HEK293 (cell line): ENCODE data around the gene DDX23.

Experiments used
- CTCF ChIP-seq: fragments of 450-650 bp; formaldehyde crosslinking; IDR thresholded peaks from 2 replicates; pipeline ENCODE4 v1.5.1; 2016; ENCODE audit warnings: missing biosample characterization, missing genetic modification characterization
- KLF1 ChIP-seq: fragments of 450-650 bp; formaldehyde crosslinking; IDR thresholded peaks from 2 replicates; pipeline ENCODE4 v1.5.1; 2016; ENCODE audit warnings: missing biosample characterization, missing genetic modification characterization
- KLF7 ChIP-seq: fragments of 450-650 bp; formaldehyde crosslinking; IDR thresholded peaks from 2 replicates; pipeline ENCODE4 v1.5.1; 2016; ENCODE audit warnings: missing biosample characterization, missing genetic modification characterization, borderline replicate concordance
- RBAK ChIP-seq: fragments of 450-650 bp; formaldehyde crosslinking; IDR thresholded peaks from 2 replicates; pipeline ENCODE4 v1.5.1; 2016; ENCODE audit warnings: missing biosample characterization, missing genetic modification characterization
- REPIN1 ChIP-seq: fragments of 450-650 bp; formaldehyde crosslinking; IDR thresholded peaks from 2 replicates; pipeline ENCODE4 v1.5.1; 2017; ENCODE audit warnings: missing biosample characterization, missing genetic modification characterization, low read depth
- SP7 ChIP-seq: fragments of 450-650 bp; formaldehyde crosslinking; IDR thresholded peaks from 2 replicates; pipeline ENCODE4 v1.5.1; 2016; ENCODE audit warnings: missing biosample characterization, missing genetic modification characterization
- ZBTB8A ChIP-seq: fragments of 450-650 bp; formaldehyde crosslinking; IDR thresholded peaks from 2 replicates; pipeline ENCODE4 v1.5.1; 2016; ENCODE audit warnings: missing biosample characterization, missing genetic modification characterization
- ZNF112 ChIP-seq: fragments of 450-650 bp; formaldehyde crosslinking; IDR thresholded peaks from 2 replicates; pipeline ENCODE4 v1.5.0; 2017; ENCODE audit warnings: missing biosample characterization, missing genetic modification characterization
- ZNF114 ChIP-seq: fragments of 450-650 bp; formaldehyde crosslinking; IDR thresholded peaks from 2 replicates; pipeline ENCODE4 v1.5.0; 2017; ENCODE audit warnings: missing biosample characterization, missing genetic modification characterization
- ZNF146 ChIP-seq: fragments of 450-650 bp; formaldehyde crosslinking; IDR thresholded peaks from 2 replicates; pipeline ENCODE4 v1.5.1; 2016; ENCODE audit warnings: missing biosample characterization, missing genetic modification characterization
- ZNF169 ChIP-seq: fragments of 450-650 bp; formaldehyde crosslinking; IDR thresholded peaks from 2 replicates; pipeline ENCODE4 v1.5.1; 2016; ENCODE audit warnings: missing biosample characterization, missing genetic modification characterization
- ZNF19 ChIP-seq: fragments of 450-650 bp; formaldehyde crosslinking; IDR thresholded peaks from 2 replicates; pipeline ENCODE4; 2016; ENCODE audit warnings: missing biosample characterization, missing genetic modification characterization, low read depth
- ZNF239 ChIP-seq: fragments of 450-650 bp; formaldehyde crosslinking; IDR thresholded peaks from 2 replicates; pipeline ENCODE4 v1.5.1; 2016; ENCODE audit warnings: missing biosample characterization, missing genetic modification characterization
- ZNF350 ChIP-seq: fragments of 450-650 bp; formaldehyde crosslinking; IDR thresholded peaks from 2 replicates; pipeline ENCODE4 v1.5.0; 2017; ENCODE audit warnings: missing biosample characterization, mild to moderate bottlenecking, missing genetic modification characterization
- ZNF416 ChIP-seq: fragments of 450-650 bp; formaldehyde crosslinking; IDR thresholded peaks from 2 replicates; pipeline ENCODE4 v1.5.1; 2016; ENCODE audit warnings: missing biosample characterization, missing genetic modification characterization
- ZNF473 ChIP-seq: fragments of 450-650 bp; formaldehyde crosslinking; IDR thresholded peaks from 2 replicates; pipeline ENCODE4 v1.5.1; 2017; ENCODE audit warnings: missing biosample characterization, missing genetic modification characterization
- ZNF513 ChIP-seq: fragments of 450-650 bp; IDR thresholded peaks from 2 replicates; pipeline ENCODE4 v1.5.1; 2018; ENCODE audit warnings: missing biosample characterization, missing genetic modification characterization
- ZNF514 ChIP-seq: fragments of 450-650 bp; formaldehyde crosslinking; IDR thresholded peaks from 2 replicates; pipeline ENCODE4 v1.5.1; 2016; ENCODE audit warnings: missing biosample characterization, missing genetic modification characterization
- ZNF555 ChIP-seq: fragments of 450-650 bp; formaldehyde crosslinking; conservative IDR thresholded peaks from 2 replicates; pipeline ENCODE4 v1.5.1; 2017; ENCODE audit warnings: missing biosample characterization, mild to moderate bottlenecking, missing genetic modification characterization, inconsistent platforms
- ZNF560 ChIP-seq: fragments of 450-650 bp; formaldehyde crosslinking; IDR thresholded peaks from 2 replicates; pipeline ENCODE4 v1.5.1; 2017; ENCODE audit warnings: missing biosample characterization, missing genetic modification characterization, borderline replicate concordance
- ZNF596 ChIP-seq: fragments of 450-650 bp; IDR thresholded peaks from 2 replicates; pipeline ENCODE4 v1.5.0; 2018; ENCODE audit warnings: missing biosample characterization, mild to moderate bottlenecking, missing genetic modification characterization, moderate library complexity
- ZNF76 ChIP-seq: fragments of 450-650 bp; formaldehyde crosslinking; IDR thresholded peaks from 2 replicates; pipeline ENCODE4; 2016; ENCODE audit warnings: low read depth, missing biosample characterization, missing genetic modification characterization, borderline replicate concordance
- ZNF768 ChIP-seq: fragments of 450-650 bp; formaldehyde crosslinking; IDR thresholded peaks from 2 replicates; pipeline ENCODE4 v1.5.1; 2018; ENCODE audit warnings: missing biosample characterization, mild to moderate bottlenecking, missing genetic modification characterization
- ZNF777 ChIP-seq: fragments of 450-650 bp; formaldehyde crosslinking; IDR thresholded peaks from 2 replicates; pipeline ENCODE4 v1.5.1; 2017; ENCODE audit warnings: missing biosample characterization, missing genetic modification characterization, borderline replicate concordance
- ZNF791 ChIP-seq: fragments of 450-650 bp; formaldehyde crosslinking; IDR thresholded peaks from 2 replicates; pipeline ENCODE4 v1.5.1; 2016; ENCODE audit warnings: missing biosample characterization, missing genetic modification characterization
- TF ChIP-seq, protein P1 (sequence below): fragments of 450-650 bp; formaldehyde crosslinking; IDR thresholded peaks from 2 replicates; pipeline ENCODE4 v1.5.1; 2016; ENCODE audit warnings: missing biosample characterization, missing genetic modification characterization
- TF ChIP-seq, protein P2 (sequence below): fragments of 450-650 bp; formaldehyde crosslinking; conservative IDR thresholded peaks from 2 replicates; pipeline ENCODE4 v1.5.1; 2016; ENCODE audit warnings: low read depth, missing biosample characterization, missing genetic modification characterization
- TF ChIP-seq, protein P3 (sequence below): fragments of 450-650 bp; formaldehyde crosslinking; IDR thresholded peaks from 2 replicates; pipeline ENCODE4 v1.5.1; 2016; ENCODE audit warnings: missing biosample characterization, missing genetic modification characterization

Gene DDX23

DNA sequence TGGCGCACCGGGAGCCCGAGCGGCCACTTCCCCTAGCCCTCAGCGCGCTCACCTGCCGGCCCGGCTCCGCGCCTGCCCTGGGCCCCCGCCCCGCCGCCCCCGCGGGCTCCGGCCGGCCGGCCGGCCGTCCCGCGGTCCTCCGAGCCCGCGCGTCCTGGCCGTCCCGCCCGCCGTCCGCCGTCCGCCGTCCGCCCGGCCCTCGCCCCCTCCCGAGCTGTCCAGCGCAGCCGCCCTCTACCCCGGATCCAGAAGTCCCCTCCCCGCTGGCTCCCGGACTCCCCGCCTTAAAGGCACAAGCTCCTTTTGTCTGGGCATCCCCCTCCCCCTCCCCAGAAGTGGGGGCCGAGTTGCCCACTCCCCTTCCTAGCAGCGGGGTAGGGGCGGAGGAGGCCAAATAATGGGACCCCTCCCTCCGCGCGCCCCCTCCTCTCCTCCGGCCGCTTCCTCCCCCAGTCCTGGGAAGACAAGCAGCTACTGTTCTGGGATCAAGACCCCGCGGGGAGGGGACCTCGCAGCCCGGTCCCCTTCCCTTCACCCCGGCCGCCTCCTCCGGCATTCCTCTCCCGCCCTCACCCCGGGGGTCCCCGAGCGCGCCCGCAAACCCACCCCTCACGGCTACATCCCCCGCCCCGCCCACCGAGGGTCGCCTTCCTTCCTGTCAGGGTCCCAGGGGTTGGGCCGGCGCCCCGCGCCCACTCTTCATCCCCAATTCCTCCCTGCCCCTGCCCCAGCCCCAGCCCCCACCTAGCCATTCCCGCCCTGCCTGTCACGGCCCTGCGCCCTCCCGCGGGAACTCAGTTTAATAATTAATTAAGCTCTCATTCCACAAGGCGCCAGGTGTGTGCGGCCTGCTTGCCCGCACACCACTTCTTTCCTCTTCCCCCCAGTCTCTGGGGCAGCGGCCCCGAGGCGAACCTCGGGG is 62.8 kb downstream of the DDX23 start, which contains the start of gene ADCY6 (continued):
- TF ChIP-seq ZNF513 (tag by site-specific recombination), result no peak
- TF ChIP-seq, protein P1, sequence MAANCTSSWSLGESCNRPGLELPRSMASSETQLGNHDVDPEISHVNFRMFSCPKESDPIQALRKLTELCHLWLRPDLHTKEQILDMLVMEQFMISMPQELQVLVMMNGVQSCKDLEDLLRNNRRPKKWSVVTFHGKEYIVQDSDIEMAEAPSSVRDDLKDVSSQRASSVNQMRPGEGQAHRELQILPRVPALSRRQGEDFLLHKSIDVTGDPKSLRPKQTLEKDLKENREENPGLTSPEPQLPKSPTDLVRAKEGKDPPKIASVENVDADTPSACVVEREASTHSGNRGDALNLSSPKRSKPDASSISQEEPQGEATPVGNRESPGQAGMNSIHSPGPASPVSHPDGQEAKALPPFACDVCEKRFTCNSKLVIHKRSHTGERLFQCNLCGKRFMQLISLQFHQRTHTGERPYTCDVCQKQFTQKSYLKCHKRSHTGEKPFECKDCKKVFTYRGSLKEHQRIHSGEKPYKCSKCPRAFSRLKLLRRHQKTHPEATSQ, result no peak
- TF ChIP-seq ZNF19 (tag by site-specific recombination), result no peak
- TF ChIP-seq ZNF514, result no peak
- no peak for TF ChIP-seq ZNF791 (tag by site-specific recombination)
- TF ChIP-seq, protein P2, sequence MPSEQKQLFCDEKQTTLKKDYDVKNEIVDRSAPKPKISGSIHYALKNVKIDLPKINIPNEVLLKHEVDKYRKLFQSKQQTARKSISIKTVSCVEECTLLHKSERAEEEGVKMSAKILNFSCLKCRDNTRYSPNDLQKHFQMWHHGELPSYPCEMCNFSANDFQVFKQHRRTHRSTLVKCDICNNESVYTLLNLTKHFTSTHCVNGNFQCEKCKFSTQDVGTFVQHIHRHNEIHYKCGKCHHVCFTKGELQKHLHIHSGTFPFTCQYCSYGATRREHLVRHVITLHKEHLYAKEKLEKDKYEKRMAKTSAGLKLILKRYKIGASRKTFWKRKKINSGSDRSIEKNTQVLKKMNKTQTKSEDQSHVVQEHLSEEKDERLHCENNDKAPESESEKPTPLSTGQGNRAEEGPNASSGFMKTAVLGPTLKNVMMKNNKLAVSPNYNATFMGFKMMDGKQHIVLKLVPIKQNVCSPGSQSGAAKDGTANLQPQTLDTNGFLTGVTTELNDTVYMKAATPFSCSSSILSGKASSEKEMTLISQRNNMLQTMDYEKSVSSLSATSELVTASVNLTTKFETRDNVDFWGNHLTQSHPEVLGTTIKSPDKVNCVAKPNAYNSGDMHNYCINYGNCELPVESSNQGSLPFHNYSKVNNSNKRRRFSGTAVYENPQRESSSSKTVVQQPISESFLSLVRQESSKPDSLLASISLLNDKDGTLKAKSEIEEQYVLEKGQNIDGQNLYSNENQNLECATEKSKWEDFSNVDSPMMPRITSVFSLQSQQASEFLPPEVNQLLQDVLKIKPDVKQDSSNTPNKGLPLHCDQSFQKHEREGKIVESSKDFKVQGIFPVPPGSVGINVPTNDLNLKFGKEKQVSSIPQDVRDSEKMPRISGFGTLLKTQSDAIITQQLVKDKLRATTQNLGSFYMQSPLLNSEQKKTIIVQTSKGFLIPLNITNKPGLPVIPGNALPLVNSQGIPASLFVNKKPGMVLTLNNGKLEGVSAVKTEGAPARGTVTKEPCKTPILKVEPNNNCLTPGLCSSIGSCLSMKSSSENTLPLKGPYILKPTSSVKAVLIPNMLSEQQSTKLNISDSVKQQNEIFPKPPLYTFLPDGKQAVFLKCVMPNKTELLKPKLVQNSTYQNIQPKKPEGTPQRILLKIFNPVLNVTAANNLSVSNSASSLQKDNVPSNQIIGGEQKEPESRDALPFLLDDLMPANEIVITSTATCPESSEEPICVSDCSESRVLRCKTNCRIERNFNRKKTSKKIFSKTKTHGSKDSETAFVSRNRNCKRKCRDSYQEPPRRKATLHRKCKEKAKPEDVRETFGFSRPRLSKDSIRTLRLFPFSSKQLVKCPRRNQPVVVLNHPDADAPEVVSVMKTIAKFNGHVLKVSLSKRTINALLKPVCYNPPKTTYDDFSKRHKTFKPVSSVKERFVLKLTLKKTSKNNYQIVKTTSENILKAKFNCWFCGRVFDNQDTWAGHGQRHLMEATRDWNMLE, result no peak
- no peak for TF ChIP-seq KLF1 (tag by site-specific recombination)
- no peak for TF ChIP-seq ZNF416 (tag by site-specific recombination)
- no peak for TF ChIP-seq CTCF (tag by site-specific recombination)
- TF ChIP-seq, protein P3, sequence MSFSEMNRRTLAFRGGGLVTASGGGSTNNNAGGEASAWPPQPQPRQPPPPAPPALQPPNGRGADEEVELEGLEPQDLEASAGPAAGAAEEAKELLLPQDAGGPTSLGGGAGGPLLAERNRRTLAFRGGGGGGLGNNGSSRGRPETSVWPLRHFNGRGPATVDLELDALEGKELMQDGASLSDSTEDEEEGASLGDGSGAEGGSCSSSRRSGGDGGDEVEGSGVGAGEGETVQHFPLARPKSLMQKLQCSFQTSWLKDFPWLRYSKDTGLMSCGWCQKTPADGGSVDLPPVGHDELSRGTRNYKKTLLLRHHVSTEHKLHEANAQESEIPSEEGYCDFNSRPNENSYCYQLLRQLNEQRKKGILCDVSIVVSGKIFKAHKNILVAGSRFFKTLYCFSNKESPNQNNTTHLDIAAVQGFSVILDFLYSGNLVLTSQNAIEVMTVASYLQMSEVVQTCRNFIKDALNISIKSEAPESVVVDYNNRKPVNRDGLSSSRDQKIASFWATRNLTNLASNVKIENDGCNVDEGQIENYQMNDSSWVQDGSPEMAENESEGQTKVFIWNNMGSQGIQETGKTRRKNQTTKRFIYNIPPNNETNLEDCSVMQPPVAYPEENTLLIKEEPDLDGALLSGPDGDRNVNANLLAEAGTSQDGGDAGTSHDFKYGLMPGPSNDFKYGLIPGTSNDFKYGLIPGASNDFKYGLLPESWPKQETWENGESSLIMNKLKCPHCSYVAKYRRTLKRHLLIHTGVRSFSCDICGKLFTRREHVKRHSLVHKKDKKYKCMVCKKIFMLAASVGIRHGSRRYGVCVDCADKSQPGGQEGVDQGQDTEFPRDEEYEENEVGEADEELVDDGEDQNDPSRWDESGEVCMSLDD (tag by site-specific recombination), result peak; percentile 83
- no peak for TF ChIP-seq ZNF239 (tag by site-specific recombination)
- TF ChIP-seq REPIN1 (tag by site-specific recombination), result no peak
- TF ChIP-seq ZNF114, result no peak
- TF ChIP-seq ZNF350 (tag by site-specific recombination), result no peak
- TF ChIP-seq SP7, result no peak; the same call in 1 of the 2 replicates
- no peak for TF ChIP-seq ZNF473 (tag by site-specific recombination)
- TF ChIP-seq ZNF169 (tag by site-specific recombination), result no peak
- no peak for TF ChIP-seq ZNF596 (tag by site-specific recombination)
- no peak for TF ChIP-seq ZNF76 (tag by site-specific recombination)
- TF ChIP-seq KLF7 (tag by site-specific recombination), result no peak
- TF ChIP-seq ZBTB8A (tag by site-specific recombination), result no peak; the same call in 1 of the 2 replicates
- TF ChIP-seq ZNF146 (tag by site-specific recombination), result no peak
- TF ChIP-seq ZNF768 (tag by site-specific recombination), result no peak
- no peak for TF ChIP-seq RBAK
- TF ChIP-seq ZNF555, result no peak
- TF ChIP-seq ZNF112, result no peak
- TF ChIP-seq ZNF777 (tag by site-specific recombination), result no peak
- TF ChIP-seq ZNF560, result no peak
